ENCODE data around the gene BCL7B. TPM values are rescaled to one million over a fixed set of nuclear protein-coding genes. Genes with fewer than 3 reads are reported as not detected.
"Not testable (repeated sequence)": the region's sequence is repeated elsewhere in the genome, so short reads cannot be mapped to it uniquely, and the experiment has no call there.

The BCL7B gene
- total RNA-seq, 1 donor from 2014 or later = 53.7 TPM

GRCh38 chr7:73537051-73537450, 20.4 kb downstream of the BCL7B start:
- no peak for DNase-seq (ENCODE audit: extremely low read depth, low read depth, low spot score)

- no peak for DNase-seq (ENCODE audit: extremely low read depth, low read depth, low spot score)
Observed at GRCh38 chr7:73536479-73536878, 21.0 kb downstream of the BCL7B start.

GRCh38 chr7:73535918-73536317, 21.6 kb downstream of the BCL7B start:
- not testable (repeated sequence) for DNase-seq (ENCODE audit: extremely low read depth, low read depth, low spot score)

GRCh38 chr7:73533742-73534141, 23.7 kb downstream of the BCL7B start:
- DNase-seq (ENCODE audit: extremely low read depth, low read depth, low spot score) = no peak

- DNase-seq (ENCODE audit: extremely low read depth, low read depth, low spot score) = no peak
Observed at GRCh38 chr7:73532224-73532623, 25.3 kb downstream of the BCL7B start.

- DNase-seq (ENCODE audit: extremely low read depth, low read depth, low spot score) = no peak
Observed at GRCh38 chr7:73530800-73531199, 26.7 kb downstream of the BCL7B start.

- no peak for DNase-seq (ENCODE audit: extremely low read depth, low read depth, low spot score)
Observed at GRCh38 chr7:73526896-73527821, 30.3 kb downstream of the BCL7B start.

- DNase-seq (ENCODE audit: extremely low read depth, low read depth, low spot score) = not testable (repeated sequence)
Observed at GRCh38 chr7:73526158-73526494, 31.4 kb downstream of the BCL7B start.

GRCh38 chr7:73522105-73522872, 35.2 kb downstream of the BCL7B start, which contains the start of gene BAZ1B:
Gene BAZ1B (minus strand): TSS chr7:73522293. CDS start chr7:73521933, 360 bp downstream.
- DNase-seq (ENCODE audit: extremely low read depth, low read depth, low spot score) = peak; percentile 85

- no peak for DNase-seq (ENCODE audit: extremely low read depth, low read depth, low spot score)
Observed at GRCh38 chr7:73521636-73522104, 35.8 kb downstream of the BCL7B start.

- DNase-seq (ENCODE audit: extremely low read depth, low read depth, low spot score) = no peak
Observed at GRCh38 chr7:73520673-73521635, 36.5 kb downstream of the BCL7B start.

GRCh38 chr7:73519867-73520672, 37.4 kb downstream of the BCL7B start:
- no peak for DNase-seq (ENCODE audit: extremely low read depth, low read depth, low spot score)

GRCh38 chr7:73518470-73518869, 39.0 kb downstream of the BCL7B start:
- DNase-seq (ENCODE audit: extremely low read depth, low read depth, low spot score) = no peak

- DNase-seq (ENCODE audit: extremely low read depth, low read depth, low spot score) = no peak
Observed at GRCh38 chr7:73517241-73517995, 40.1 kb downstream of the BCL7B start.

GRCh38 chr7:73515178-73515577, 42.3 kb downstream of the BCL7B start:
- DNase-seq (ENCODE audit: extremely low read depth, low read depth, low spot score) = no peak

- no peak for DNase-seq (ENCODE audit: extremely low read depth, low read depth, low spot score)
Observed at GRCh38 chr7:73512018-73512780, 45.3 kb downstream of the BCL7B start.

GRCh38 chr7:73509463-73509862, 48.0 kb downstream of the BCL7B start:
- no peak for DNase-seq (ENCODE audit: extremely low read depth, low read depth, low spot score)

- no peak for DNase-seq (ENCODE audit: extremely low read depth, low read depth, low spot score)
Observed at GRCh38 chr7:73507556-73507955, 49.9 kb downstream of the BCL7B start.
